NCI-H226 (cell line): Measurements from ENCODE around the gene TRIAP1.
"Not testable (repeated sequence)": the region's sequence is repeated elsewhere in the genome, so short reads cannot be mapped to it uniquely, and the experiment has no call there.

ENCODE experiments used
- DNase-seq: peaks from one replicate; pipeline ENCODE4 v3.0.0-alpha.2; 2015

Gene TRIAP1

DNA sequence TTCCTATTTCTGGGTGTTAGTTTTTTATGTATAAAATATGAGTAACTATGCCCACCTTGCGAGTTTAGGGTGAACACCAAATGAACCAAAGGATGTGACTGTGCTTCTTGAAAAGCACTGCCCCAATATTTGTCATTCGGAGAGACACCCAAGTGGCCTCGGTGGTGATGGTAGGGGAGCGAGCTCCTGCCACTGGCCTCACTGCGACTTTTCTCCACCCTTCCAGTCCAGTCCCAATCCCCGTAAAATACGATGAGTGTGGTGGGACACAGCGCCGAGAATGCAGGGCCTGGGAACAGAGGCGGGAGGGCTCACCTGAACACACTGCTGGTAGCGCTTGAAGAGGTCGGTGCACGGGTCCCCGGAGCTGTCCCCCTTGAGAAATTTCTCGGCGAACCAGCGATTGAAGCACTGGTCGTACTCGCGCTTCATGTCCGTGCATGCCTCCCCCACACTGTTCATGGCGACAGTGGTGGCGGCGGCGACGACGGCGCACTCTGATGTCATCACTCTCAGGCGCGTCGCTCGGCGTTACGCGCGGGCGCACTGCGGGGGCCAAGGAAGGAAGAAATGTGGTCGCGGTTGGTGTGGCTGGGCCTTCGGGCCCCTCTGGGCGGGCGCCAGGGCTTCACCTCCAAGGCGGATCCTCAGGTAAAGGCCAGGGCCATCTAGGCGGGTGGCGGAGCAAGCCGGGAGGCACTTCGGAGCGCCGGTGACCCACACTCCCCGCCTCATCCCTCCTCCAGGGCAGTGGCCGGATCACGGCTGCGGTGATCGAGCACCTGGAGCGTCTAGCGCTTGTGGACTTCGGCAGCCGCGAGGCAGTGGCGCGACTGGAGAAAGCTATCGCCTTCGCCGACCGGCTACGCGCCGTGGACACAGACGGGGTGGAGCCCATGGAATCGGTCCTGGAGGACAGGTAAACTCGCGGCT lies at the start of gene TRIAP1, which contains the start of gene GATC:
Gene TRIAP1 (minus strand): TSS at position 474 of the 933 bp plus-strand sequence. CDS start 12 bp downstream, at position 462.
Gene GATC (plus strand): TSS at position 534 of the 933 bp plus-strand sequence. CDS start 37 bp downstream, at position 571.
- peak; percentile 56 for DNase-seq

- no peak for DNase-seq
Measured at GRCh38 chr12:120495186-120495730, 49.1 kb upstream of the TRIAP1 start.

GRCh38 chr12:120490833-120491512 lies 44.8 kb upstream of the TRIAP1 start:
- DNase-seq = no peak

DNA sequence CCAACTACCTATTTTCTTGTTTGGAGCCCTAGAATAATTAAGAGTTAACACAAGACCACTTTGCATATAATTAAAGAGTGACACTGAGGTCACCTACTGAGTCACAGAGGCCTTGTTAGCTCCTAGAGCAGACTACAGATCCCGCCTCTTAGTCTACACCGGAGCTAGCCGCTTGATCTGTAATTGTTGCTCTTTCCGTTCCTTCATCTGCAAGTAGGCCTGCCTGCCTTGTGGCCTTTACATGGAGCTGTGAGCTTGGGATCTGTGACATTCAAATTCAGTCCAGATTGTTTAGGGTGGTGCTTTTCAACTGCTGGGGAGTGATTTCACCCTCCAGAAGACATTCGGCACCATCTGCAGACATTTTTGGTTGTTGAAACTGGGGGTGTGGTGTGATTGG lies 44.1 kb upstream of the TRIAP1 start:
- no peak for DNase-seq

- no peak for DNase-seq
Measured at GRCh38 chr12:120489018-120489417, 42.8 kb upstream of the TRIAP1 start.

GRCh38 chr12:120488057-120488640 lies 42.0 kb upstream of the TRIAP1 start:
- DNase-seq = no peak

DNA sequence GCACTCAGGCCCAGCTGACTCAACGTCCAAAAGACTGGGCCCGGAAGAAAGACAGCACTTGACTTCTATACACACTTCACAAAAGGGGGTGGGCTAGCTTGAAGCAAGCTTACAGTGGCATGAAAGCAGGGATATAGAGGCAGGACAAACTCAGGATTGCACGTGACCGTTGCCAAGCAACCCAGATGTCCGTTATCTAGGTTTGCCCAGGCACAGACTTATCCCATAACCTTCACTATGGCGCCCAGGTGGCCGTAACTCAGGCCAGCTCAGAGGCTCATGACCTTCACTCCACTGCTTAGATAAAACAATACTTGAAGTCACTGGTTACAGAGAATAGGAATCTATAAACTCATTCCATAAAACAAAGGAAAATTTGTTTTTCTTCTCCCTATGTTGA lies 41.4 kb upstream of the TRIAP1 start:
- not testable (repeated sequence) for DNase-seq

DNA sequence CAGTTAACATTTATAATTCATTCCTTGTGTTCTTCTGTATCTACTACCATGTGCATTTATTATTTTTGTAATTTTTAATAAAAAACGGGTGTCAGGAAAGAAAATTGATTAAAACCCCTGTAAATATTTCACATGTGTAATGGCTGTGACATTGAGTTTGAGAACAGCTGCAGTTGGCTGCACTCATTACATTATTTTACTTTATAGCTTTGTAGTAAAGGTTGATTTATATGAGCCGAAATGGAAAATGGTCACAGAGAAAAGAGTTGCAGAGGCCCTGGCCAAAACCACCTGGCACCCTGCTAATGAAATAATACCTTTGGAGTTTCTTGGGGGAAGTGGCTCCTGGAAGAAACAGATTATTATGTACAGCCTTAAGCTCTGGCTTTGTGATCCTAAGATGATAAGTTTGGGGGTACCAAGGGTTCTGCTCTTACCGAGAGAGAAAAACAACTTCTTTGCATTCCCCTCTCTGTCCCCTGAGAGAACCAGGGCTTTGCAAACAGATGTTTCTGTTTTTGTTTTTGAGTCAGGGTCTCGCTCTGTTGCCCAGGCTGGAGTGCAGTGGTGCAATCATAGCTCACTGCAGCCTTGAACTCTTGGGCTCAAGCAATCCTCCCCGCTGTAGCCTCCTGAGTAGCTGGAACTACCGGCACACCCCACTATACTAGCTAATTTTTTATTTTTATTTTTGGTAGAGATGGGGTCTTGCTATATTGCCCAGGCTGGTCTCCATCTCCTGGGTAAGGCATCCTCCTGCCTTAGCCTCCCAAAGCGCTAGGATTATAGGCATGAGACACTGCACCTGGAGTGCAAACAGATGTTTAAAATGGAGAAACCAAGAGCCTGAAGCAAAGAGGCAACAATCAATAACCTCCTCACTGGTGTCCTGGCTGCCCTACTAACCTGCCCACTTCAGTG lies 40.0 kb upstream of the TRIAP1 start:
- DNase-seq = no peak

DNA sequence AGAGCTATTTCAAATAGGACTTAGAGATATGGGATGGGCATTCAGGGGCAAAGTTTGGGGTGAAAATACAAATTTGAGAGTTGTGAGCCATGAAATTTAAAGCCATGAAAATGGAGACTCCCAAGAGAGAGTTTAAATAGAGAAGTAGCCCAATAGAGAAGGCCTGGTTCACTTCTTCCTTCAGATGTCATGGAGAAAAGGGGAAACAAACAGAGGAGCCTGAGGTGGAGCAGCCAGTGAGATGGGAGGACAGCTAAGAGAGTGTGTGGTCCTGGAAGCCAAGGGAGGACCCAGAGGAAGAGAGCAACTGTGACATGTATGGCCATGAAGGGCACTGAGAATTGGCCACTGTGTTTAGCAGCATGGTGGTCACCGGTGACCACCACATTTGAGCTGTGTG lies 37.4 kb upstream of the TRIAP1 start:
- DNase-seq = no peak

- DNase-seq = no peak
Measured at GRCh38 chr12:120481022-120481767, 35.0 kb upstream of the TRIAP1 start.

DNA sequence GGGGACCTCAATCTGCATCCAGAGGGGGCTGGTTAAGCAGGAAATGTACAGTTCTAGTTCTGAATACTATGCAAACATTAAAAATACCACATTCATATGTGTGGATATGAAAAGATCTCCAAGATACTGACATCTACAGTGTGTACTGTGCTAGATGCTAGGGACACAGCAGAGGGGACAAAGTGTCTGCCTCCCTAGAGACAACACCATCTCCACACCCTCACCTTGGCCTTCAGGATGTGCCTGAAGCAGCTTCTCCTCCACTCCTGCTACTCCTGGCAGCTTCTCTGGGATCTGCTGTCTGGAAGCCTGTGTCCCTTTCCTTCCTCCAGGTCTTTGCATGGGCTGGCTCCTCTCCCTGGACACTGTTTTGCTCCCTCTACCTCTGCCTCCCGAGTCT lies 34.0 kb upstream of the TRIAP1 start:
- no peak for DNase-seq

GRCh38 chr12:120479458-120479857 lies 33.3 kb upstream of the TRIAP1 start:
- no peak for DNase-seq

DNA sequence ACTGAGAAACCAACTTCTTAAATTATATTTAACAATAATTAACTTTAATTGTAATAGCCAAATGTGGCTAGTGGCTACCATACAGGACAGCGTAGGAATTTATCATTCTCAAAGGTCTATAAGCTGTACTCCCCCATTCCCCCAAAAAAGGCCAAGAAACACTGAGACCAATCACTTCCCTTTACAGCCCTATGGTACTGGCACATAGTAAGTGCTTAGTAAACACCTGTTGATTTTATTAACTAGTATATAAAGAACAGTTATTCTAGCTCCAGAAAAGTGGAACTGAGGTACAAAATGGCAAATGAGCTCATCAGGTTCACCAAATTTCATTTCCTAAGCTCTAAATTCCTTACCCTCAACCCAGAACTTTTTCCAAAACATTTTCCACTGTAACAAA lies 29.5 kb upstream of the TRIAP1 start:
- DNase-seq = no peak

GRCh38 chr12:120474616-120474960 lies 28.4 kb upstream of the TRIAP1 start:
- DNase-seq = peak; percentile 88

DNA sequence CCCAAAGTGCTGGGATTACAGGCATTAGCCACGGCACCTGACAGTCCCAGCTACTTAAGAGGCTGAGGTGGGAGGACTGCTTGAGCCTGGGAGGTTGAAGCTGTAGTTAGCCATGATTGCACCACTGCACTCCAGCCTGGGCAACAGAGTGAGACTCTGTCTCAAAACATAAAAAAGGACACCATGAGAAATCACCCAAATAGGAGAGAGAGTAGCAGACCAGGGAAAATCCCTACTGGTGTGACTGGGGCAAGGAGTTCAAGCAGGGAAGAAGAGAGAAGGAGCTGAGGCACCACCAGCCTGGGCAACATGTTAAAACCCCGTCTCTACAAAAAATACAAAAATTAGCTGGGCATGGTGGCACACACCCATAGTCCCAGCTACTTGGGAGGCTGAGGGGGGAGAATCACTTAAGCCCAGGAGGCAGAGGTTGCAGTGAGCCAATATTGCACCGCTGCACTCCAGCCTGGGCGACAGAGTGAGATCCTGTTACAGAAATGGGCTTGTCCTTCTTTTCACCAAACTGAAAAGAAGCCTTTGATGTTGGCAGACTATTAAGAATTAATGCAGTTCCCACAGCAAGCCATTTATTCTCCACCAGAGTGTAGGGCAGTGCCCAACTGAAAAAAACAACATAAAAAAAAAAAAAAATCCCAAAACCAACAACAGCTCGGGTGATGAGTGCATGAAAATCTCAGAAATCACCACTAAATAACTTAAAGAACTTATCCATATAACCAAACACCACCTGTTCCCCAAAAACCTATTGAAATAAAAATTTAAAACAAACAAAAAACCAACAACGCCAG lies 27.8 kb upstream of the TRIAP1 start:
- DNase-seq = no peak

DNA sequence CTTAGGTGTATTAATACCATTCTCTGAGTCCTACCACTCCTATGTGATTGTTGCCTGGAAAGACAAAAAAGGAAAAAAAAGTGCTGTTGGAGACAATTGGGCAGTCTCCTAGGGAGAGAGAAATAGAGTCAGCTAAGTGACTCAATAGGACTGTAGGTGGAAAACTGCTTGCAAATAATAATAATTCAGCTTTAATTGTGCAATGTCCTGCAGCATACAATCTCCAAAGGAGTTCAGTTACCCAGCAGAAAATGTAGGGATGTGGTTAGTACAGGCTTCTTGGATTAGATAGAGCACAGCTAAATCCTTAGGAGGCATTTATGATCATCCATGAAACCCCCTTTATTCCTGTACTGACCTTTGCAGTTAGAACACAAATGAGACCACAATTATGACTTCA lies 26.3 kb upstream of the TRIAP1 start:
- peak; percentile 10 for DNase-seq

GRCh38 chr12:120470150-120470784 lies 24.1 kb upstream of the TRIAP1 start:
- no peak for DNase-seq

DNA sequence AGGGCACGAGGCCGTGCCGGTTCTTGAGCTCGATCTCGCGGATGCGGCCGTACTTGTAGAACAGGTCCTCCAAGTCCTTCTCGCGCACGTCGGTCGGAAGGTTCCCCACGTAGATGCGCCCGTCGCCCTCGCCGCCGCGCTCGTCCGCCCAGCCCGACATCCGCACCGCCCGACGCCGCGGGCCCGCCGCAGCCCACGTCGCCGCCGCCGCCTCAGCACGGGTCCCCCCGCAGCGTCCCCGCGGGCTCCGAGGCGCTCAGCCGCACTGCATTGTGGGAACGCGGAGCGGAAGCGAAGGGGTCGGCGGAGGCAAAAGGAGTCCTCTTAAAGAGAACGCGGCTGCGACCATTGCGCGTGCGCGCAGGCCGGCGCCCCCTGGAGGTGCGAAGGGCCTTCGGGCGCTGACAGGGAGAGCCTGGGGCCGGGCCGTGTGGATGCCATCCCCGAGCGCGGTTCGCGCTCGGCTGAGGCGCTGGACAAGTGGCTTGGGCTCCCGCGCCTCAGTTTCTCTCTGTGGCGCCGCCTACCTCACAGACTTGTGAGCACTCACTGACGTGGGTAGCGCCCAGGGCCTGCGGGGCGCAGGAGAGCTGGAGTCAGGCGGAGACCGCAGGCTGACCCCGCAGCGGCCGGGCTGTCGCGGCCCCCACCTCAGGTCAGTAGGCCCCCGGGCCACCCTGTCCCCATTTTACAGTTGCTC lies 23.4 kb upstream of the TRIAP1 start, which contains the start of gene SRSF9:
Gene SRSF9 (minus strand): TSS at position 299 of the 700 bp plus-strand sequence. CDS start 139 bp downstream, at position 160.
- peak; percentile 91 for DNase-seq

- no peak for DNase-seq
Measured at GRCh38 chr12:120468821-120469449, 22.8 kb upstream of the TRIAP1 start.
